NOMO-1 treated with dmso at 0.1 percent for 144 hours (cell line): Measurements from ENCODE around the gene GPR152.

Source experiments
- DNase-seq: peaks from one replicate; lab custom pipeline; 2025; ENCODE audit not compliant: unreplicated experiment; lab: John Stamatoyannopoulos, UW

Gene GPR152

GRCh38 chr11:67441731-67442351 lies 10.7 kb downstream of the GPR152 start:
- no peak for DNase-seq

GRCh38 chr11:67441098-67441563 lies 11.4 kb downstream of the GPR152 start:
- no peak for DNase-seq

GRCh38 chr11:67440229-67441097 lies 12.1 kb downstream of the GPR152 start:
- no peak for DNase-seq

GRCh38 chr11:67439321-67440228 lies 13.0 kb downstream of the GPR152 start:
- no peak for DNase-seq

- no peak for DNase-seq
Measured at GRCh38 chr11:67438158-67438902, 14.2 kb downstream of the GPR152 start.

- DNase-seq: no peak
Measured at GRCh38 chr11:67437809-67438157, 14.7 kb downstream of the GPR152 start.

- no peak for DNase-seq
Measured at GRCh38 chr11:67437082-67437808, 15.3 kb downstream of the GPR152 start, which contains the start of gene PTPRCAP. Gene PTPRCAP (minus strand): TSS chr11:67437682. CDS start chr11:67437619, 63 bp downstream.

GRCh38 chr11:67436459-67437081 lies 16.0 kb downstream of the GPR152 start:
- DNase-seq: no peak

- DNase-seq: no peak
Measured at GRCh38 chr11:67435727-67436458, 16.6 kb downstream of the GPR152 start.

GRCh38 chr11:67435031-67435726 lies 17.4 kb downstream of the GPR152 start:
- no peak for DNase-seq

- DNase-seq: no peak
Measured at GRCh38 chr11:67434395-67434881, 18.1 kb downstream of the GPR152 start.

GRCh38 chr11:67433536-67434394 lies 18.8 kb downstream of the GPR152 start:
- no peak for DNase-seq

GRCh38 chr11:67432655-67433349 lies 19.7 kb downstream of the GPR152 start:
- no peak for DNase-seq

- DNase-seq: no peak
Measured at GRCh38 chr11:67431346-67432249, 20.9 kb downstream of the GPR152 start.

GRCh38 chr11:67429722-67430121 lies 22.8 kb downstream of the GPR152 start:
- DNase-seq: no peak
